Right lobe of liver (tissue), 4 donors: ENCODE measurements around the gene TNFRSF6B.

Experiments
- POLR2A ChIP-seq: fragments of 450-650 bp; IDR thresholded peaks from one replicate; pipeline ENCODE4 v1.6.1; 2017; ENCODE audit warnings: antibody characterized with exemption, mild to moderate bottlenecking
- TF ChIP-seq, protein P1 (sequence below), 4 donors: fragments of 200-600 bp in 3 of 4; fragments of 450-650 bp in 1 of 4; IDR thresholded peaks; one replicate each; pipeline versions ENCODE4 v1.5.1 to v1.8.0; 2016 to 2022; ENCODE audit warnings: antibody characterized with exemption in 4 of 4, mild to moderate bottlenecking in 2 of 4
- donor health status: DM: no; HTN: no; CAD: no.
- donor health status: DM: no; HTN: no; CAD: no.
- donor health status: DM: no; HTN: yes; CAD: no.

DNA sequence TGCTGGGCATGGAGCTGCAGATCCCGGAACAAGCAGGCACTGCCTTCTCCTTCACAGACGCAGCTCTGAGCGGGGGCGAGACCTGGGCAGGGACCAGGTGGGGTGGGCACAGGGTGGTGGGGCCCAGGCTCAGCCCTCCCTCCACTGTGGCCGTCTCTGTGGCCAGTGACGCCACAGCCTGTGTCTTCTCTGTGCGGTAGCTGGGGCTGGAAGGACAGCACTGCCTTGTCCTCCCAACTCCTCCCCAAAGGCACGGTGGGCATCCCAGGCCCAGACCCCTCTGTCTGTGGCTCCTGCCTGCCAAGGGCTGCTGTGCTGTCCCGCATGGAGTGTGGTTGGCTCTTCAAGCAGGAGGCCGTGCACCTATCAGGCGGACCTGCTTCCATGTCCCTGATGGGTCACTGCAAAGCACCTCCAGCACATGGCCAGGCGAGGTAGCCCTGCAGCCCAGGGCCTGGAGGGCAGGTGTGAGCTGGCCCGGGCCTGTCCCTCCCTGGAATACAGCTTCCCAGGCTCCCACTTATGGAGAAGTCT, 14.8 kb upstream of the TNFRSF6B start:
- TF ChIP-seq, protein P1, sequence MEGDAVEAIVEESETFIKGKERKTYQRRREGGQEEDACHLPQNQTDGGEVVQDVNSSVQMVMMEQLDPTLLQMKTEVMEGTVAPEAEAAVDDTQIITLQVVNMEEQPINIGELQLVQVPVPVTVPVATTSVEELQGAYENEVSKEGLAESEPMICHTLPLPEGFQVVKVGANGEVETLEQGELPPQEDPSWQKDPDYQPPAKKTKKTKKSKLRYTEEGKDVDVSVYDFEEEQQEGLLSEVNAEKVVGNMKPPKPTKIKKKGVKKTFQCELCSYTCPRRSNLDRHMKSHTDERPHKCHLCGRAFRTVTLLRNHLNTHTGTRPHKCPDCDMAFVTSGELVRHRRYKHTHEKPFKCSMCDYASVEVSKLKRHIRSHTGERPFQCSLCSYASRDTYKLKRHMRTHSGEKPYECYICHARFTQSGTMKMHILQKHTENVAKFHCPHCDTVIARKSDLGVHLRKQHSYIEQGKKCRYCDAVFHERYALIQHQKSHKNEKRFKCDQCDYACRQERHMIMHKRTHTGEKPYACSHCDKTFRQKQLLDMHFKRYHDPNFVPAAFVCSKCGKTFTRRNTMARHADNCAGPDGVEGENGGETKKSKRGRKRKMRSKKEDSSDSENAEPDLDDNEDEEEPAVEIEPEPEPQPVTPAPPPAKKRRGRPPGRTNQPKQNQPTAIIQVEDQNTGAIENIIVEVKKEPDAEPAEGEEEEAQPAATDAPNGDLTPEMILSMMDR (IDR thresholded peaks at IDR 0.05): no peak
- no peak for TF ChIP-seq POLR2A
